Ishikawa (cell line): ENCODE data around the gene TRIM36.

Experiments
- EP300 ChIP-seq: IDR thresholded peaks from 2 replicates; pipeline ENCODE4 v1.6.1; 2012; ENCODE audit warnings: borderline replicate concordance
- NFIC ChIP-seq: IDR thresholded peaks from 2 replicates; pipeline ENCODE4 v1.6.1; 2012
- RAD21 ChIP-seq: IDR thresholded peaks from 2 replicates; pipeline ENCODE4 v1.6.1; 2012; ENCODE audit warnings: low read depth
- TEAD4 ChIP-seq: IDR thresholded peaks from 2 replicates; pipeline ENCODE4 v1.6.1; 2012
- YY1 ChIP-seq: IDR thresholded peaks from 2 replicates; pipeline ENCODE4 v1.6.1; 2012; ENCODE audit warnings: low read depth
- TF ChIP-seq, protein P1 (sequence below): IDR thresholded peaks from 2 replicates; pipeline ENCODE4 v1.6.1; 2012

DNA sequence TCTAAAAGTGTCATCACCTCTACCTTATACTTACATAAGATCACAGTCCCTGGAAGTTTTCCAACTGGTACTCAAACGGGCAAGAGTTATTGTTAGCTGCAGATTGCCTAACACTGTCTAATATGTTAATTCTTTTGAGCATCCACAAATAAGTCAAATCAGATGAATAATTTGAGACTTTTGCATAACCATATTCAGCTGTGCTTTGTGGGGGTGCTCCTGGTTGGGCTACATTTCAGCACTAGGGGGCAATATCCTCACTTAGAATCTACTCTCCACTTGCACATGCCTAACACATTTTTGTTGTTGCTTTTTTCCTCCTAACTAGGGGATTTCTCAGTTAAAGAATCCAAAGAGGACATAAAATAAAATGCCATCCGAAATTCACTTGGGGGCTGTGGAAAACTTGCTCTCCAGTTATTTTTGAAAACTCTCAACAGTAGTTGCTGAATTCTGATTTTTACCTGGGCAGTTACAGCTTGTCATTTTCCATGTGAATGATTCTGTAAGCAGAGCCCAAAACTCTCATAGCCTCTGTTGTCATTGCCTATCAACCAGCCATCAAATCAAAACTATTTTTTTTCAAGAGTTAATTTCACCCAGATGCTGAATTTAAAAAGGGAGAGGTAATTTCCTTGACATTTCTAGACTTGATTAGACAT is 71.5 kb downstream of the TRIM36 start:
- no peak for TF ChIP-seq EP300
- TF ChIP-seq, protein P1, sequence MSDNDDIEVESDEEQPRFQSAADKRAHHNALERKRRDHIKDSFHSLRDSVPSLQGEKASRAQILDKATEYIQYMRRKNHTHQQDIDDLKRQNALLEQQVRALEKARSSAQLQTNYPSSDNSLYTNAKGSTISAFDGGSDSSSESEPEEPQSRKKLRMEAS: 0 out of 2 replicates have a peak, but pooled peaks have one; percentile 31
- TF ChIP-seq RAD21: peak; percentile 92
- TF ChIP-seq TEAD4: no peak
- no peak for TF ChIP-seq NFIC
- TF ChIP-seq YY1: no peak
